GM23338 (cell line): ENCODE measurements around the gene ATP9A. TPM values are rescaled to one million over a fixed set of nuclear protein-coding genes. Genes with fewer than 3 reads are reported as not detected.

Experiments
- ATAC-seq: fragments of 200-7000 bp; cut with Tn5 transposase; 3 replicates; pipeline ENCODE4 v1.9.1; 2020
- DNase-seq: peaks from one replicate; pipeline ENCODE4 v3.0.0-alpha.2; 2015; ENCODE audit warnings: low spot score
- H2AFZ ChIP-seq: fragments of 200-600 bp; sonication (generic); 2 replicates; pipeline ENCODE4 v1.8.0; 2016; ENCODE audit warnings: antibody characterized with exemption, mild to moderate bottlenecking, moderate library complexity
- H3F3A ChIP-seq: fragments of 200-600 bp; sonication (generic); replicated peaks from 2 replicates; pipeline ENCODE4 v1.8.0; 2017; ENCODE audit warnings: antibody characterized with exemption, mixed run types, low read depth
- H3K27ac ChIP-seq: fragments of 200-600 bp; sonication (generic); 2 replicates; pipeline ENCODE4 v1.6.1; 2016; ENCODE audit warnings: low read depth
- H3K27me3 ChIP-seq: fragments of 200-600 bp; sonication (generic); 2 replicates; pipeline ENCODE4 v1.8.0; 2016; ENCODE audit warnings: mild to moderate bottlenecking, mixed run types, moderate library complexity; ENCODE audit not compliant: insufficient read depth
- H3K36me3 ChIP-seq: fragments of 200-600 bp; sonication (generic); 2 replicates; pipeline ENCODE4 v1.8.0; 2016; ENCODE audit warnings: mild to moderate bottlenecking; ENCODE audit not compliant: insufficient read depth
- H3K4me1 ChIP-seq: fragments of 200-600 bp; sonication (generic); 2 replicates; pipeline ENCODE4 v1.8.0; 2016; ENCODE audit warnings: mild to moderate bottlenecking, moderate library complexity; ENCODE audit not compliant: insufficient read depth
- H3K4me2 ChIP-seq: fragments of 200-600 bp; sonication (generic); 2 replicates; pipeline ENCODE4 v1.7.1; 2017; ENCODE audit warnings: mixed run types
- H3K4me3 ChIP-seq: fragments of 200-600 bp; sonication (generic); 2 replicates; pipeline ENCODE4 v1.6.1; 2016; ENCODE audit warnings: mixed run types
- H3K79me2 ChIP-seq: fragments of 200-600 bp; sonication (generic); replicated peaks from 2 replicates; pipeline ENCODE4 v1.8.0; 2017; ENCODE audit warnings: mild to moderate bottlenecking; ENCODE audit not compliant: insufficient read depth
- H3K9me2 ChIP-seq: fragments of 200-600 bp; sonication (generic); 2 replicates; pipeline ENCODE4 v1.8.0; 2017; ENCODE audit not compliant: insufficient read depth
- H4K20me1 ChIP-seq: fragments of 200-600 bp; sonication (generic); replicated peaks from 2 replicates; pipeline ENCODE4 v1.8.0; 2017; ENCODE audit warnings: mild to moderate bottlenecking; ENCODE audit not compliant: insufficient read depth
- H3K27ac Mint-ChIP-seq: 2 replicates; pipeline ENCODE4 v1.8.0; 2020; ENCODE audit warnings: inconsistent platforms, mild to moderate bottlenecking, moderate library complexity, mixed read lengths
- H3K27me3 Mint-ChIP-seq: 3 replicates; pipeline ENCODE4 v1.8.0; 2022; ENCODE audit warnings: low read depth, mild to moderate bottlenecking, moderate library complexity, mixed read lengths, inconsistent platforms; ENCODE audit not compliant: insufficient read depth, poor library complexity
- H3K36me3 Mint-ChIP-seq: 3 replicates; pipeline ENCODE4 v1.8.0; 2021; ENCODE audit warnings: low read depth, mild to moderate bottlenecking, inconsistent platforms, moderate library complexity, mixed read lengths
- H3K4me1 Mint-ChIP-seq: 3 replicates; pipeline ENCODE4 v1.8.0; 2020; ENCODE audit warnings: mild to moderate bottlenecking, inconsistent platforms, mixed read lengths
- H3K4me3 Mint-ChIP-seq: 3 replicates; pipeline ENCODE4 v1.8.0; 2021; ENCODE audit warnings: moderate library complexity, mild to moderate bottlenecking, inconsistent platforms, mixed read lengths
- H3K9me3 Mint-ChIP-seq: 3 replicates; pipeline ENCODE4 v1.8.0; 2020; ENCODE audit warnings: moderate library complexity, mild to moderate bottlenecking, inconsistent platforms, mixed read lengths
- EZH2 ChIP-seq: fragments of 200-600 bp; sonication (generic); IDR thresholded peaks from one replicate; pipeline ENCODE4 v1.8.0; 2017; ENCODE audit warnings: antibody characterized with exemption, mild to moderate bottlenecking, low read depth; ENCODE audit not compliant: unreplicated experiment
- REST ChIP-seq: IDR thresholded peaks from one replicate; pipeline ENCODE4 v1.6.1; 2018; ENCODE audit warnings: antibody characterized with exemption; ENCODE audit not compliant: unreplicated experiment
- STAT1 ChIP-seq: IDR thresholded peaks from one replicate; pipeline ENCODE4 v1.6.1; 2016; ENCODE audit warnings: antibody characterized with exemption; ENCODE audit not compliant: unreplicated experiment
- ZNF462 ChIP-seq: fragments of 250-450 bp; sonication (Bioruptor Pico); IDR thresholded peaks from 2 replicates; pipeline ENCODE4 v1.5.0; 2020; ENCODE audit warnings: mild to moderate bottlenecking, moderate library complexity
- polyA plus RNA-seq: library from polyadenylated mRNA; unstranded; fragments of >200 nt; fragmentation: Nextera tagmentation; extraction: Ambion mirVana; gene quantifications from 2 replicates; pipeline ENCODE4 v1.2.1, GENCODE V29; 2016
- total RNA-seq: library from RNA; depleted of rRNA; stranded (reverse); fragments of >200 nt; shearing (Covaris generic); gene quantifications from 2 replicates; pipeline ENCODE4 v1.2.3, GENCODE V29; 2014
- TF ChIP-seq, protein P1 (sequence below), 2 experiments: fragments of 200-600 bp in 1 of 2; sonication (generic) in 1 of 2; conservative IDR thresholded peaks; 2 replicates each; pipeline versions ENCODE4 v1.5.1 to v1.6.1; 2016 to 2017; ENCODE audit warnings: antibody characterized with exemption in 2 of 2, low read depth in 2 of 2, mild to moderate bottlenecking in 2 of 2, moderate library complexity in 1 of 2

Gene ATP9A
- total and polyA plus RNA-seq, 2 experiments from 2014 or later: 0.94 to 5.9 TPM

GRCh38 chr20:51612896-51613295 is 155.3 kb downstream of the ATP9A start:
- no peak overlapping the region for H3K4me2 ChIP-seq
- H3K79me2 ChIP-seq: no peaks in the 10 kb centered on the region
- H3K27me3 ChIP-seq: no peaks in the 10 kb centered on the region
- H3K27ac ChIP-seq: no peak overlapping the region
- Mint-ChIP-seq H3K4me3 (no peak overlapping the region), H3K27me3 (peaks cover 2% of the 10 kb centered on the region), H3K36me3 (no peaks in the 10 kb centered on the region), H3K9me3 (no peaks in the 10 kb centered on the region), H3K4me1 (peaks cover 3% of the 10 kb centered on the region; the same call in 2 of the 3 replicates), H3K27ac (no peak overlapping the region)
- H4K20me1 ChIP-seq: no peaks in the 10 kb centered on the region
- H3K4me3 ChIP-seq: no peak overlapping the region
- no peak overlapping the region for H2AFZ ChIP-seq
- H3K4me1 ChIP-seq: no peaks in the 10 kb centered on the region
- H3K36me3 ChIP-seq: no peaks in the 10 kb centered on the region
- no peak for DNase-seq
- H3F3A ChIP-seq: no peaks in the 10 kb centered on the region
- ATAC-seq: no peak
- no peak for TF ChIP-seq EZH2
- TF ChIP-seq, protein P1, sequence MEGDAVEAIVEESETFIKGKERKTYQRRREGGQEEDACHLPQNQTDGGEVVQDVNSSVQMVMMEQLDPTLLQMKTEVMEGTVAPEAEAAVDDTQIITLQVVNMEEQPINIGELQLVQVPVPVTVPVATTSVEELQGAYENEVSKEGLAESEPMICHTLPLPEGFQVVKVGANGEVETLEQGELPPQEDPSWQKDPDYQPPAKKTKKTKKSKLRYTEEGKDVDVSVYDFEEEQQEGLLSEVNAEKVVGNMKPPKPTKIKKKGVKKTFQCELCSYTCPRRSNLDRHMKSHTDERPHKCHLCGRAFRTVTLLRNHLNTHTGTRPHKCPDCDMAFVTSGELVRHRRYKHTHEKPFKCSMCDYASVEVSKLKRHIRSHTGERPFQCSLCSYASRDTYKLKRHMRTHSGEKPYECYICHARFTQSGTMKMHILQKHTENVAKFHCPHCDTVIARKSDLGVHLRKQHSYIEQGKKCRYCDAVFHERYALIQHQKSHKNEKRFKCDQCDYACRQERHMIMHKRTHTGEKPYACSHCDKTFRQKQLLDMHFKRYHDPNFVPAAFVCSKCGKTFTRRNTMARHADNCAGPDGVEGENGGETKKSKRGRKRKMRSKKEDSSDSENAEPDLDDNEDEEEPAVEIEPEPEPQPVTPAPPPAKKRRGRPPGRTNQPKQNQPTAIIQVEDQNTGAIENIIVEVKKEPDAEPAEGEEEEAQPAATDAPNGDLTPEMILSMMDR (conservative IDR thresholded peaks at IDR 0.05; ENCODE audit: low read depth in 2 of 2): no peak
- no peak for TF ChIP-seq REST
- no peak for TF ChIP-seq STAT1
- TF ChIP-seq ZNF462 (CRISPR knock-in tag): no peak
- H3K9me2 ChIP-seq: no peaks in the 10 kb centered on the region
